DND-41 (cell line): ENCODE measurements around the gene MBOAT7.

ENCODE experiments used
- EZH2 ChIP-seq: IDR thresholded peaks from 3 replicates; pipeline ENCODE4 v1.6.1; 2012; ENCODE audit warnings: borderline replicate concordance, low read depth, mild to moderate bottlenecking, moderate library complexity, low read length, inconsistent platforms; ENCODE audit not compliant: severe bottlenecking
- TF ChIP-seq, protein P1 (sequence below): IDR thresholded peaks from 2 replicates; pipeline ENCODE4 v1.5.1; 2012; ENCODE audit warnings: borderline replicate concordance, low read length, moderate library complexity, mild to moderate bottlenecking; ENCODE audit not compliant: poor library complexity, severe bottlenecking; ENCODE audit errors: extremely low read depth

DNA sequence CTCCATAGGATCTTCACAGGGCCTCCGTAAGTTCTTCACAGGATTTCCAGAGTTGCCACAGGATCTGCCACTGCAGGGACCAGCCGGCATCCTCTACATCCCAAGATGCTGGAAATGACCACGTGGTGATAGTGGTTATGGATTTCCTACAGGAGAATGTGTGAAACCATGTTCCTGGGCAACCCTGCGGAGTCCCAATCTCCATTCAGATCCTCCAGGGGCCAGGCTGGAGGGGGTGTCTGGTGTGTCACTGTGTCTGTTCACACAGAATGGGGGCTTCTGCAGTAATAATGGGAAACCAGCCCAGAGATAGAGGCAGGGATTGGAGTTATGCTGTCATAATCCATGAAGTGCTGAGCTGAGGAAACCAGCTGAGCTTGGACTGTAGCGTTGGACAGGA is 44.6 kb upstream of the MBOAT7 start:
- TF ChIP-seq, protein P1, sequence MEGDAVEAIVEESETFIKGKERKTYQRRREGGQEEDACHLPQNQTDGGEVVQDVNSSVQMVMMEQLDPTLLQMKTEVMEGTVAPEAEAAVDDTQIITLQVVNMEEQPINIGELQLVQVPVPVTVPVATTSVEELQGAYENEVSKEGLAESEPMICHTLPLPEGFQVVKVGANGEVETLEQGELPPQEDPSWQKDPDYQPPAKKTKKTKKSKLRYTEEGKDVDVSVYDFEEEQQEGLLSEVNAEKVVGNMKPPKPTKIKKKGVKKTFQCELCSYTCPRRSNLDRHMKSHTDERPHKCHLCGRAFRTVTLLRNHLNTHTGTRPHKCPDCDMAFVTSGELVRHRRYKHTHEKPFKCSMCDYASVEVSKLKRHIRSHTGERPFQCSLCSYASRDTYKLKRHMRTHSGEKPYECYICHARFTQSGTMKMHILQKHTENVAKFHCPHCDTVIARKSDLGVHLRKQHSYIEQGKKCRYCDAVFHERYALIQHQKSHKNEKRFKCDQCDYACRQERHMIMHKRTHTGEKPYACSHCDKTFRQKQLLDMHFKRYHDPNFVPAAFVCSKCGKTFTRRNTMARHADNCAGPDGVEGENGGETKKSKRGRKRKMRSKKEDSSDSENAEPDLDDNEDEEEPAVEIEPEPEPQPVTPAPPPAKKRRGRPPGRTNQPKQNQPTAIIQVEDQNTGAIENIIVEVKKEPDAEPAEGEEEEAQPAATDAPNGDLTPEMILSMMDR: no peak
- TF ChIP-seq EZH2: no peak
